Right cardiac atrium (tissue), 5 donors: ENCODE data around the gene HAUS8. TPM values are rescaled to one million over a fixed set of nuclear protein-coding genes. Genes with fewer than 3 reads are reported as not detected.
A peak's percentile ranks its signal among the peaks of the same experiment; 100 is the strongest.

Experiments used
- ATAC-seq, 2 donors: fragments of 200-7000 bp; cut with Tn5 transposase; one replicate each; pipeline versions ENCODE4 v1.8.0 to v1.9.1; 2020; ENCODE audit warnings: moderate library complexity in 2 of 2, mild to moderate bottlenecking in 1 of 2
- DNase-seq, 3 donors: peaks; one replicate each; pipeline ENCODE4 v3.0.0-alpha.2; 2020
- H3K27ac ChIP-seq: one replicate; pipeline ENCODE4 v1.5.1; 2013; ENCODE audit warnings: mild to moderate bottlenecking, low read length, control low read depth, moderate library complexity
- H3K27me3 ChIP-seq: one replicate; pipeline ENCODE4 v1.6.1; 2013; ENCODE audit not compliant: control insufficient read depth, insufficient read depth
- H3K4me1 ChIP-seq: one replicate; pipeline ENCODE4 v1.6.1; 2013; ENCODE audit warnings: low read length; ENCODE audit not compliant: control insufficient read depth, insufficient read depth
- H3K4me3 ChIP-seq: one replicate; pipeline ENCODE4 v1.5.1; 2013; ENCODE audit warnings: low read length, control low read depth
- H3K9me3 ChIP-seq: one replicate; pipeline ENCODE4 v1.6.1; 2013; ENCODE audit warnings: low read length; ENCODE audit not compliant: control insufficient read depth
- WGBS: extraction: QIAGEN DNeasy Blood & Tissue Kit; methylation state at CpG from one replicate; pipeline ENCODE4 v1.1.7; 2013; 5-methylcytosine and 5-hydroxymethylcytosine counted together
- intact Hi-C, 4 donors: fragments of 100-400 bp; cut with DNase I; formaldehyde crosslinking; loops; one replicate each; pipeline versions ENCODE4 v1.11.0 to v1.14.0; 2022 to 2023
- polyA plus RNA-seq: library from polyadenylated mRNA; stranded (reverse); fragments of 200-250 nt; gene quantifications from one replicate; pipeline ENCODE4 v1.2.3, GENCODE V29; 2013
- total RNA-seq, 4 donors: library from RNA; stranded (reverse); fragmentation: NEBNext Ultra II Directional; extraction: Animal tissue kit (Norgen Biotek cat#: 25700); gene quantifications; one replicate each; pipeline ENCODE4 v1.2.1, GENCODE V29; 2021
- donor health status: healthy with polysubstance abuse.
- donor health status: DM: no; HTN: yes; CAD: no.
- donor health status: DM: no; HTN: no; CAD: no.
- donor health status: DM: no; HTN: yes; CAD: no; lungs with severe emphysema.
- donor health status: DM: yes; HTN: yes; CAD: no.

HAUS8 gene
- total and polyA plus RNA-seq, 5 donors, result 3.3 to 6.1 (median 5.1) TPM

- Histone ChIP-seq H3K9me3 (no peaks in the 10 kb centered on the region), H3K4me1 (peaks cover 9% of the 10 kb centered on the region), H3K27ac (no peak overlapping the region), H3K4me3 (peak overlapping the region; percentile 59), H3K27me3 (no peaks in the 10 kb centered on the region)
- WGBS, result 54% methylated on average over 18 of the region's 18 CpGs
- intact Hi-C loops, result loop anchor here in 2 of 4 donors (10.0 kb wide), 2 partner anchors 61 to 71 kb away; no protein-coding TSS in a partner anchor
- no peak for ATAC-seq
- DNase-seq, result peak in 2 of 3 donors; percentile 49 to 56
Measured at GRCh38 chr19:17073869-17074633, 1.2 kb downstream of the HAUS8 start.

GRCh38 chr19:17070912-17071311 lies 4.3 kb downstream of the HAUS8 start:
- H3K4me3 ChIP-seq, result no peak overlapping the region
- H3K27ac ChIP-seq, result no peak overlapping the region
- intact Hi-C loops, result loop anchor here in 2 of 4 donors (10.0 kb wide), 2 partner anchors 64 to 74 kb away; no protein-coding TSS in a partner anchor
- H3K9me3 ChIP-seq, result no peaks in the 10 kb centered on the region
- no peaks in the 10 kb centered on the region for H3K27me3 ChIP-seq
- no peak for DNase-seq
- WGBS, result 91% methylated on average over 7 of the region's 7 CpGs
- H3K4me1 ChIP-seq, result peaks cover 2% of the 10 kb centered on the region
- no peak for ATAC-seq

GRCh38 chr19:17070421-17070820 lies 4.8 kb downstream of the HAUS8 start:
- intact Hi-C loops, result loop anchor here in 2 of 4 donors (10.0 kb wide), 2 partner anchors 64 to 74 kb away; no protein-coding TSS in a partner anchor
- WGBS, result 87% methylated on average over 12 of the region's 12 CpGs

DNA sequence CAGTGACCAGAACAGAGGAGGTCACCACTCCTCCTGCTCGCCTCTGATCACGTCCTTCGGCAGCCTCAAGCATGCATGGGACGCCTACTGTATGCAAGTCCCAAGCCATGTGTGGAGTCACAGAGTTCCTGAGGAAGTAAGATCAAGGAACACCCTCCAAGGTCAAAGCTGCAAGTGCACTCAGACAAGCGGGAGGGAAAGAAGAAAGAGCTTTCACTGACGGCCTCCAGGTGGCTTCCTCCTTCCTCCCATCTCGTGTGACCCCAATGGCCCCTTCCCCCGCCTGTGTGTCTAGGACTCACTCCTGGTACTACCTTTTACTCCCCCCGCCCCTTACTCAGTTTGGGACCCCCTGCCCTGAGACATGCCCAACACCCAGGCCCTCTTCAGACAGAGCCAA lies 6.1 kb downstream of the HAUS8 start:
- no peaks in the 10 kb centered on the region for H3K9me3 ChIP-seq
- no peaks in the 10 kb centered on the region for H3K27me3 ChIP-seq
- H3K4me3 ChIP-seq, result no peak overlapping the region
- H3K27ac ChIP-seq, result no peak overlapping the region
- DNase-seq (peak in 1 of 3 donors; percentile 46), ATAC-seq (no peak)
- peaks cover 2% of the 10 kb centered on the region for H3K4me1 ChIP-seq
- intact Hi-C loops, result loop anchor here in 3 of 4 donors (5.0 kb wide), 1 partner anchor 213 kb away; the partner anchor contains the start of gene ANKLE1 (in 3 of the 3)
- 84% methylated on average over 9 of the region's 9 CpGs for WGBS

More at GRCh38 chr19:17070421-17070820, 4.8 kb downstream of the HAUS8 start:
- no peak overlapping the region for H3K27ac ChIP-seq
- H3K4me3 ChIP-seq, result no peak overlapping the region
- H3K27me3 ChIP-seq, result no peaks in the 10 kb centered on the region
- H3K9me3 ChIP-seq, result no peaks in the 10 kb centered on the region
- peaks cover 2% of the 10 kb centered on the region for H3K4me1 ChIP-seq
- DNase-seq, result peak in 1 of 3 donors; percentile 7
- no peak for ATAC-seq

GRCh38 chr19:17063428-17063827 lies 11.8 kb downstream of the HAUS8 start:
- intact Hi-C loops, result no loop called here
- WGBS, result 90% methylated on average over 2 of the region's 2 CpGs
- DNase-seq (no peak), ATAC-seq (no peak)
- H3K4me3 ChIP-seq, result no peak overlapping the region
- no peaks in the 10 kb centered on the region for H3K4me1 ChIP-seq
- H3K9me3 ChIP-seq, result no peaks in the 10 kb centered on the region
- H3K27me3 ChIP-seq, result no peaks in the 10 kb centered on the region
- H3K27ac ChIP-seq, result no peak overlapping the region

- WGBS, result 98% methylated on average over 7 of the region's 7 CpGs
- no peak for DNase-seq
Measured at GRCh38 chr19:17061691-17062090, 13.6 kb downstream of the HAUS8 start.

GRCh38 chr19:17061205-17061604 lies 14.0 kb downstream of the HAUS8 start:
- WGBS, result 98% methylated on average over 3 of the region's 3 CpGs

More at GRCh38 chr19:17061691-17062090, 13.6 kb downstream of the HAUS8 start:
- ATAC-seq, result no peak
- Histone ChIP-seq H3K9me3 (peaks cover 2% of the 10 kb centered on the region), H3K4me1 (no peaks in the 10 kb centered on the region), H3K27ac (no peak overlapping the region), H3K27me3 (no peaks in the 10 kb centered on the region), H3K4me3 (no peak overlapping the region)
- intact Hi-C loops, result no loop called here

GRCh38 chr19:17060802-17061201 lies 14.4 kb downstream of the HAUS8 start:
- no peak overlapping the region for H3K27ac ChIP-seq
- 88% methylated on average over 3 of the region's 3 CpGs for WGBS
- ATAC-seq (peak in 1 of 2 donors; percentile 32), DNase-seq (no peak)
- no peak overlapping the region for H3K4me3 ChIP-seq
- H3K4me1 ChIP-seq, result no peaks in the 10 kb centered on the region
- H3K27me3 ChIP-seq, result no peaks in the 10 kb centered on the region
- intact Hi-C loops, result no loop called here
- H3K9me3 ChIP-seq, result peaks cover 2% of the 10 kb centered on the region

More at GRCh38 chr19:17061205-17061604, 14.0 kb downstream of the HAUS8 start:
- intact Hi-C loops, result no loop called here
- Histone ChIP-seq H3K9me3 (peaks cover 2% of the 10 kb centered on the region), H3K4me3 (no peak overlapping the region), H3K4me1 (no peaks in the 10 kb centered on the region), H3K27me3 (no peaks in the 10 kb centered on the region), H3K27ac (no peak overlapping the region)
- ATAC-seq, result no peak
- DNase-seq, result no peak

- H3K27me3 ChIP-seq, result no peaks in the 10 kb centered on the region
- intact Hi-C loops, result no loop called here
- 96% methylated on average over 8 of the region's 8 CpGs for WGBS
Measured at GRCh38 chr19:17058236-17058635, 17.0 kb downstream of the HAUS8 start.

GRCh38 chr19:17055636-17056035 lies 19.6 kb downstream of the HAUS8 start:
- ATAC-seq (no peak), DNase-seq (no peak)
- WGBS, result 91% methylated on average over 15 of the region's 15 CpGs
- Histone ChIP-seq H3K9me3 (peaks cover 2% of the 10 kb centered on the region), H3K4me1 (no peaks in the 10 kb centered on the region), H3K27me3 (no peaks in the 10 kb centered on the region), H3K27ac (no peak overlapping the region), H3K4me3 (no peak overlapping the region)
- intact Hi-C loops, result no loop called here

More at GRCh38 chr19:17058236-17058635, 17.0 kb downstream of the HAUS8 start:
- peaks cover 2% of the 10 kb centered on the region for H3K9me3 ChIP-seq
- H3K27ac ChIP-seq, result no peak overlapping the region
- no peak overlapping the region for H3K4me3 ChIP-seq
- ATAC-seq (no peak), DNase-seq (no peak)
- H3K4me1 ChIP-seq, result no peaks in the 10 kb centered on the region

GRCh38 chr19:17054746-17055145 lies 20.5 kb downstream of the HAUS8 start:
- 98% methylated on average over 5 of the region's 5 CpGs for WGBS
- intact Hi-C loops, result loop anchor here in 3 of 4 donors (5.0 kb wide), 1 partner anchor 282 kb away; no protein-coding TSS in a partner anchor

More at GRCh38 chr19:17054746-17055145, 20.5 kb downstream of the HAUS8 start:
- no peak overlapping the region for H3K4me3 ChIP-seq
- no peak overlapping the region for H3K27ac ChIP-seq
- no peaks in the 10 kb centered on the region for H3K4me1 ChIP-seq
- H3K27me3 ChIP-seq, result no peaks in the 10 kb centered on the region
- no peak for DNase-seq
- no peak for ATAC-seq
- peaks cover 2% of the 10 kb centered on the region for H3K9me3 ChIP-seq
